Measurements from ENCODE around the gene ZNF157.

The ZNF157 gene

DNA sequence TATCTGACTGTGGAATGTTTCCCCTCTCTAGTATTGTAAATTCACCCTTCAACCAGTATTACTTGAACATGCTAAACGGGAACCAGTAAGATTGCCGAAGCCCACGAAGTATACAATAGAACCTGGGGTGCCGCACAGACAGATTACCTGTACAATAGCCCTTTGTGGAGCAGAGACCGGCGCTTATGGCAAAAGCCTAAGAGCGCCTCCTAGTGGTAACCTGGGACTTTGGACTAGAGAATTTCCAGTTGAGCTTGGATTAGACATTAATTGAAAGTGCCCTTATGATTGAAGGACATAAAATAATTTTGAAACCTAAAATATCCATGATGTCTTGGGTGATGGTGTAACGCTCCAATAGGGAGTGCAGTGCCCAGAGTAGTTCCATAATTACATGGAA, 14.1 kb downstream of the ZNF157 start:
- peak; percentile 38 for DNase-seq (ENCODE audit: low read depth)
- TF ChIP-seq, protein P1, sequence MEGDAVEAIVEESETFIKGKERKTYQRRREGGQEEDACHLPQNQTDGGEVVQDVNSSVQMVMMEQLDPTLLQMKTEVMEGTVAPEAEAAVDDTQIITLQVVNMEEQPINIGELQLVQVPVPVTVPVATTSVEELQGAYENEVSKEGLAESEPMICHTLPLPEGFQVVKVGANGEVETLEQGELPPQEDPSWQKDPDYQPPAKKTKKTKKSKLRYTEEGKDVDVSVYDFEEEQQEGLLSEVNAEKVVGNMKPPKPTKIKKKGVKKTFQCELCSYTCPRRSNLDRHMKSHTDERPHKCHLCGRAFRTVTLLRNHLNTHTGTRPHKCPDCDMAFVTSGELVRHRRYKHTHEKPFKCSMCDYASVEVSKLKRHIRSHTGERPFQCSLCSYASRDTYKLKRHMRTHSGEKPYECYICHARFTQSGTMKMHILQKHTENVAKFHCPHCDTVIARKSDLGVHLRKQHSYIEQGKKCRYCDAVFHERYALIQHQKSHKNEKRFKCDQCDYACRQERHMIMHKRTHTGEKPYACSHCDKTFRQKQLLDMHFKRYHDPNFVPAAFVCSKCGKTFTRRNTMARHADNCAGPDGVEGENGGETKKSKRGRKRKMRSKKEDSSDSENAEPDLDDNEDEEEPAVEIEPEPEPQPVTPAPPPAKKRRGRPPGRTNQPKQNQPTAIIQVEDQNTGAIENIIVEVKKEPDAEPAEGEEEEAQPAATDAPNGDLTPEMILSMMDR (IDR thresholded peaks at IDR 0.05; ENCODE audit: low read depth, low read length, missing control alignments): peak; percentile 78
- in situ Hi-C loops (cut with HindIII; ENCODE audit: low sequenced_read_pairs): no loop called here
- H3K4me3 ChIP-seq (ENCODE audit: low read depth, low read length): no peak overlapping the region

DNA sequence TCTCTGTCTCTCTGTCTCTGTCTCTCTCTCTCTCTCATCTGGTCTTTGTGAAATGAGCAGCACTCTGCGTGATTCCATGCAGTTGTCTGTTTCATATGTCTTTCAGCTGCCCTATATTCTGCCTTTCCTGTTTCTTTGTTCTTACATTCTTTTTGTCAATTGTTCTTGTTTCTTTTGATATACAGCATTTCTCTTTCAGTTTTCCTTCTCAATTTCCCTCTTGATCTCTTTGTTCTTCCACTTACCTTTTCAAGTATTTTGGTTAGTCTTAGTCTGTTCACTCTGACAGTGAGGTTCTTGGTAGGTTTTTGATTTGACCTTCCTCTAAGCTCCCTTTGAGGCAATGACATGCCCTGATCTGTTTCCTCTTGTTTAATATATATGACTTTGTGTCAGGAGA, 20.4 kb downstream of the ZNF157 start:
- no peak for DNase-seq (ENCODE audit: low read depth)
- in situ Hi-C loops (cut with HindIII; ENCODE audit: low sequenced_read_pairs): no loop called here
- TF ChIP-seq, protein P1 (IDR thresholded peaks at IDR 0.05; ENCODE audit: low read depth, low read length, missing control alignments): no peak
- no peak overlapping the region for H3K4me3 ChIP-seq (ENCODE audit: low read depth, low read length)

DNA sequence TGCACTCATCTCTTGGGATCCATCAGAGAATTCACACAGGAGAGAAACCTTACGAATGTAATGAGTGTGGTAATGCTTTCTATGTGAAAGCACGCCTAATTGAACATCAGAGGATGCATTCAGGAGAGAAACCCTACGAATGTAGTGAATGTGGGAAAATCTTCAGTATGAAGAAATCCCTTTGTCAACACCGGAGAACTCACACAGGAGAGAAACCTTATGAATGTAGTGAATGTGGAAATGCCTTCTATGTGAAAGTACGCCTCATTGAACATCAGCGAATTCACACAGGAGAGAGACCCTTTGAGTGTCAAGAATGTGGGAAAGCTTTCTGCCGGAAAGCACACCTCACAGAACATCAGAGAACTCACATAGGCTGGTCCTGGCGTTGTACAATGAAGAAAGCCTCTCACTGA, 42.8 kb downstream of the ZNF157 start:
- in situ Hi-C loops (cut with HindIII; ENCODE audit: low sequenced_read_pairs): loop anchor here (5.0 kb wide), 1 partner anchor 34 kb away; no protein-coding TSS in a partner anchor
- no peak overlapping the region for H3K4me3 ChIP-seq (ENCODE audit: low read depth, low read length)
- TF ChIP-seq, protein P1 (IDR thresholded peaks at IDR 0.05; ENCODE audit: low read depth, low read length, missing control alignments): no peak
- DNase-seq (ENCODE audit: low read depth): no peak

DNA sequence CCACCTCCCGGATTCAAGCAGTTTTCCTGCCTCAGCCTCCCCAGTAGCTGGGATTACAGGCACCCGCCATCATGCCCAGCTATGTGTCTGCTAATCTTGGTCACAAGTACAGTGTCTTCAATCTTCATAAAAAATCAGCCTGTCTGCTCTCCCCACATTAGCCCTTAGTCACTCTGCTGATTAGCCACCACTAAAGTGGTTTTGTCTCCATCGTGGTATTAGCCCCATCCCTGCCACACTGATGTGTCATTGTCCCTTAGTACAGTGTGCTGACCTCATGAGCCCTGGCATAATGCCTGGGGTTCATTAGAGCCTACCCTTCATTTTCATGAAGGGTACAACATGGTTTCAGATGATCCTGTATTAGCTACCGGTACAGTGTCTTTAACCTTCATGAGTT, 49.9 kb downstream of the ZNF157 start:
- no peak overlapping the region for H3K4me3 ChIP-seq (ENCODE audit: low read depth, low read length)
- TF ChIP-seq, protein P1 (IDR thresholded peaks at IDR 0.05; ENCODE audit: low read depth, low read length, missing control alignments): no peak
- in situ Hi-C loops (cut with HindIII; ENCODE audit: low sequenced_read_pairs): no loop called here
- DNase-seq (ENCODE audit: low read depth): no peak

- H3K4me3 ChIP-seq (ENCODE audit: low read depth, low read length): no peak overlapping the region
- TF ChIP-seq, protein P1 (IDR thresholded peaks at IDR 0.05; ENCODE audit: low read depth, low read length, missing control alignments): no peak
- no peak for DNase-seq (ENCODE audit: low read depth)
- in situ Hi-C loops (cut with HindIII; ENCODE audit: low sequenced_read_pairs): no loop called here
Measured at GRCh38 chrX:47420962-47421361, 50.6 kb downstream of the ZNF157 start.

DNA sequence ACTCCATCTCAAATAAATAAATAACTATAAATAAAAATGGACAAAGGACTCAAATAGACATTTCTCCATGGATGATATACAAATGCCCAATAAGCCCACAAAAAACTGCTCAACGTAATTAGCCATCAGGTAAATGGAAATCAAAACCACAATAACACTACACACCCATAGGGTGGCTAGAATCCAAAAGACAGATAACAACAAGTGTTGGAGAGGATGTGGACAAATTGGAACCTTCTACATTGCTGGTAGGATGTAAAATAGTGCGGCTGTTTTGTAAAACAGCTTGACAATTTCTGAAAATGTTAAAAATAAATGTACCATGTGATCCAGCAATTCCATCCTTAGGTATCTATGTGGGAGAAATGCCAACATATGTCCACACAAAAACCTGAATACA, 52.1 kb downstream of the ZNF157 start:
- in situ Hi-C loops (cut with HindIII; ENCODE audit: low sequenced_read_pairs): no loop called here
- no peak for DNase-seq (ENCODE audit: low read depth)
- no peak overlapping the region for H3K4me3 ChIP-seq (ENCODE audit: low read depth, low read length)
- TF ChIP-seq, protein P1 (IDR thresholded peaks at IDR 0.05; ENCODE audit: low read depth, low read length, missing control alignments): no peak

DNA sequence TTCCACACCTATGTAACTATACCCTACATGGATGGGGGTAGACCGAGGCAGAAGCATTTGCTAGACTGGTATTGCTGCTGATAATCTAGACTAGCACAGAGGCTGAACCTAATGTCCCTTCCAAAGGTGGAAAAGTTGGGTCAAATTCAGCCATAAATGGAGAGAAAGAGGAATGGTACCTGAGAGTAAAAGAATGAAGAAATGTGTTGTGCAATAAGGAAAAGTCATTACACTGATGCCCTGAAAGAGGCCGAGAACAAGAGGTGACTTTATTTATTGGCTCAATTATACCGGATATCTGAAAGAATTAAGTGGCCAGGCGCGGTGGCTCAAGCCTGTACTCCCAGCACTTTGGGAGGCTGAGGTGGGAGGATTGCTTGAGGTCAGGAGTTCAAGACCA, 60.5 kb downstream of the ZNF157 start:
- H3K4me3 ChIP-seq (ENCODE audit: low read depth, low read length): no peak overlapping the region
- TF ChIP-seq, protein P1 (IDR thresholded peaks at IDR 0.05; ENCODE audit: low read depth, low read length, missing control alignments): no peak
- in situ Hi-C loops (cut with HindIII; ENCODE audit: low sequenced_read_pairs): no loop called here
- no peak for DNase-seq (ENCODE audit: low read depth)

Measured in astrocyte of the cerebellum (primary cell).